Neural progenitor cell (in vitro differentiated cells): Measurements from ENCODE around the gene RFX7.

Experiments
- EZH2 ChIP-seq: fragments of 200-600 bp; sonication (generic); IDR thresholded peaks from 2 replicates; pipeline ENCODE4 v1.6.1; 2017; ENCODE audit warnings: antibody characterized with exemption, mild to moderate bottlenecking, moderate library complexity
- EZH2phosphoT487 ChIP-seq: fragments of 200-600 bp; sonication (generic); IDR thresholded peaks from 2 replicates; pipeline ENCODE4 v1.6.1; 2017; ENCODE audit warnings: antibody characterized with exemption
- TF ChIP-seq, protein P1 (sequence below): fragments of 200-600 bp; sonication (generic); IDR thresholded peaks from 2 replicates; pipeline ENCODE4 v1.5.1; 2017; ENCODE audit warnings: antibody characterized with exemption, mild to moderate bottlenecking

DNA sequence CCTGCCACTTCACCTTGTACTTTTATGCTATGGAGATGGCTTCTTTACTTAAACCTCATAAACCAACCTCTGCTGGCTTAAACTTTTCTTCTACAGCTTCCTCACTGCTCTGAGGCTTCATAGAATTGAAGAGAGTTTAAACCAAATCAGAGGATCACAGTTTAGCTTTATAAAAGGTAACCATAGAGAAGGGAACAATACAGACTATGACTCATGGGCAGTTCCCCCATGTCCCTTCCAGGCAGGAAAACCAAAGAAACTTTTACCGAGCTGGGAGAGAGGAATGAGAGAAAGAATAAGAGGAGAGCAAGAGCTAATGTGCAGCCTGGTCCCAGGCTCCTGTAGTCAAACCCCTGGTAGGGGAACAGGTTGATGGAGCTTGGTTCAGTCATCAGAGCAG is 196.3 kb downstream of the RFX7 start:
- no peak for TF ChIP-seq EZH2
- TF ChIP-seq EZH2phosphoT487, result no peak
- TF ChIP-seq, protein P1, sequence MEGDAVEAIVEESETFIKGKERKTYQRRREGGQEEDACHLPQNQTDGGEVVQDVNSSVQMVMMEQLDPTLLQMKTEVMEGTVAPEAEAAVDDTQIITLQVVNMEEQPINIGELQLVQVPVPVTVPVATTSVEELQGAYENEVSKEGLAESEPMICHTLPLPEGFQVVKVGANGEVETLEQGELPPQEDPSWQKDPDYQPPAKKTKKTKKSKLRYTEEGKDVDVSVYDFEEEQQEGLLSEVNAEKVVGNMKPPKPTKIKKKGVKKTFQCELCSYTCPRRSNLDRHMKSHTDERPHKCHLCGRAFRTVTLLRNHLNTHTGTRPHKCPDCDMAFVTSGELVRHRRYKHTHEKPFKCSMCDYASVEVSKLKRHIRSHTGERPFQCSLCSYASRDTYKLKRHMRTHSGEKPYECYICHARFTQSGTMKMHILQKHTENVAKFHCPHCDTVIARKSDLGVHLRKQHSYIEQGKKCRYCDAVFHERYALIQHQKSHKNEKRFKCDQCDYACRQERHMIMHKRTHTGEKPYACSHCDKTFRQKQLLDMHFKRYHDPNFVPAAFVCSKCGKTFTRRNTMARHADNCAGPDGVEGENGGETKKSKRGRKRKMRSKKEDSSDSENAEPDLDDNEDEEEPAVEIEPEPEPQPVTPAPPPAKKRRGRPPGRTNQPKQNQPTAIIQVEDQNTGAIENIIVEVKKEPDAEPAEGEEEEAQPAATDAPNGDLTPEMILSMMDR, result no peak
